ENCODE results near the gene MATK. TPM values are rescaled to one million over a fixed set of nuclear protein-coding genes. Genes with fewer than 3 reads are reported as not detected.

MATK gene
- total and polyA plus RNA-seq, 2 donors (not counting 1 experiment from before 2014, with no cell fraction given) = 1.3 to 8.2 TPM

GRCh38 chr19:3830621-3831589 lies 44.7 kb upstream of the MATK start:
- DNase-seq (no peak), ATAC-seq (ENCODE audit: low read depth) (no peak)
- no peaks in the 10 kb centered on the region for H3K4me1 ChIP-seq (ENCODE audit: control insufficient read depth in 2 of 2, insufficient read depth in 2 of 2, low read length in 2 of 2)
- WGBS (ENCODE audit: insufficient coverage) = 74% methylated on average over 41 of the region's 45 CpGs
- POLR2A ChIA-PET = no interaction called here
- no peak overlapping the region for H3K4me2 ChIP-seq (replicated peaks; ENCODE audit: low read depth, low read length, poor library complexity, severe bottlenecking)
- intact Hi-C loops (cut with micrococcal nuclease) = no loop called here
- no peak overlapping the region for H3K4me3 Mint-ChIP-seq
- H3K9me3 Mint-ChIP-seq (ENCODE audit: insufficient read depth) = no peaks in the 10 kb centered on the region
- peaks cover 0 to 3% (median 0%) of the 10 kb centered on the region in 4 experiments for H3K27me3 ChIP-seq (replicated peaks in 1 of 4; ENCODE audit: control extremely low read depth in 1 of 4, control insufficient read depth in 3 of 4, insufficient read depth in 4 of 4, low read length in 3 of 4)
- peaks cover 11% of the 10 kb centered on the region for H3K27me3 Mint-ChIP-seq
- H3K79me2 ChIP-seq (ENCODE audit: control insufficient read depth, insufficient read depth, low read length) = no peaks in the 10 kb centered on the region
- no peaks in the 10 kb centered on the region for H3K36me3 ChIP-seq (replicated peaks in 1 of 2; ENCODE audit: control extremely low read depth in 1 of 2, control insufficient read depth in 1 of 2, extremely low read depth in 1 of 2, insufficient read depth in 2 of 2, low read length in 1 of 2)
- TF ChIP-seq EZH2 (IDR thresholded peaks at IDR 0.05; ENCODE audit: borderline replicate concordance, insufficient read depth, low read depth, low read length, poor library complexity, severe bottlenecking) (no peak), CTCF (IDR thresholded peaks at IDR 0.05) (no peak)
- no peak overlapping the region for H2AFZ ChIP-seq (ENCODE audit: insufficient read depth, low read depth, low read length, poor library complexity, severe bottlenecking)
- no peaks in the 10 kb centered on the region for H3K9me3 ChIP-seq (ENCODE audit: control extremely low read depth in 1 of 3, control insufficient read depth in 2 of 3, insufficient read depth in 1 of 3, low read length in 2 of 3)
- H3K9ac ChIP-seq (ENCODE audit: low read length) = no peak overlapping the region
- H4K20me1 ChIP-seq (ENCODE audit: control insufficient read depth, insufficient read depth, low read length, poor library complexity, severe bottlenecking) = no peaks in the 10 kb centered on the region
- CTCF ChIA-PET = interaction anchor here (0.5 kb wide), 1 partner anchor 444 kb away, joined by 3 read pairs; no protein-coding TSS in a partner anchor
- no peak overlapping the region for H3K27ac Mint-ChIP-seq
- peaks cover 4% of the 10 kb centered on the region for H3K4me1 Mint-ChIP-seq
- no peak overlapping the region for H3K4me3 ChIP-seq (ENCODE audit: control extremely low read depth in 1 of 5, extremely low read depth in 1 of 5, insufficient read depth in 1 of 5, low read depth in 2 of 5, low read length in 4 of 5)
- H3K27ac ChIP-seq (ENCODE audit: low read length in 2 of 2) = no peak overlapping the region

- Mint-ChIP-seq H3K4me3 (no peak overlapping the region), H3K27ac (no peak overlapping the region), H3K9me3 (ENCODE audit: insufficient read depth) (no peaks in the 10 kb centered on the region), H3K27me3 (peaks cover 15% of the 10 kb centered on the region), H3K4me1 (peaks cover 4% of the 10 kb centered on the region)
- H3K9me3 ChIP-seq (ENCODE audit: control extremely low read depth in 1 of 3, control insufficient read depth in 2 of 3, insufficient read depth in 1 of 3, low read length in 2 of 3) = no peaks in the 10 kb centered on the region
- no peak overlapping the region for H3K4me2 ChIP-seq (replicated peaks; ENCODE audit: low read depth, low read length, poor library complexity, severe bottlenecking)
- H3K79me2 ChIP-seq (ENCODE audit: control insufficient read depth, insufficient read depth, low read length) = no peaks in the 10 kb centered on the region
- H3K27me3 ChIP-seq (replicated peaks in 1 of 4; ENCODE audit: control extremely low read depth in 1 of 4, control insufficient read depth in 3 of 4, insufficient read depth in 4 of 4, low read length in 3 of 4) = peaks cover 0 to 4% (median 2%) of the 10 kb centered on the region in 4 experiments
- H3K4me3 ChIP-seq (ENCODE audit: control extremely low read depth in 1 of 5, extremely low read depth in 1 of 5, insufficient read depth in 1 of 5, low read depth in 2 of 5, low read length in 4 of 5) = no peak overlapping the region
- DNase-seq (no peak), ATAC-seq (ENCODE audit: low read depth) (no peak)
- 96% methylated on average over 26 of the region's 26 CpGs for whole genome bisulfite sequencing (ENCODE audit: insufficient coverage)
- H2AFZ ChIP-seq (ENCODE audit: insufficient read depth, low read depth, low read length, poor library complexity, severe bottlenecking) = no peak overlapping the region
- no peak overlapping the region for H3K27ac ChIP-seq (ENCODE audit: low read length in 2 of 2)
- TF ChIP-seq EZH2 (IDR thresholded peaks at IDR 0.05; ENCODE audit: borderline replicate concordance, insufficient read depth, low read depth, low read length, poor library complexity, severe bottlenecking) = no peak
- TF ChIP-seq CTCF (IDR thresholded peaks at IDR 0.05) = no peak
- no peaks in the 10 kb centered on the region for H3K36me3 ChIP-seq (replicated peaks in 1 of 2; ENCODE audit: control extremely low read depth in 1 of 2, control insufficient read depth in 1 of 2, extremely low read depth in 1 of 2, insufficient read depth in 2 of 2, low read length in 1 of 2)
- H3K4me1 ChIP-seq (ENCODE audit: control insufficient read depth in 2 of 2, insufficient read depth in 2 of 2, low read length in 2 of 2) = peaks cover 0 to under 1% of the 10 kb centered on the region in 2 donors
- ChIA-PET CTCF (no interaction called here), POLR2A (no interaction called here)
- no peaks in the 10 kb centered on the region for H4K20me1 ChIP-seq (ENCODE audit: control insufficient read depth, insufficient read depth, low read length, poor library complexity, severe bottlenecking)
- no peak overlapping the region for H3K9ac ChIP-seq (ENCODE audit: low read length)
- intact Hi-C loops (cut with micrococcal nuclease) = no loop called here
Measured at GRCh38 chr19:3827306-3827705, 41.1 kb upstream of the MATK start.

Data from B cell (primary cell).